Astrocyte of the hippocampus (primary cell): ENCODE results near the gene TRHDE.

Experiments used
- DNase-seq: peaks from one replicate; pipeline ENCODE4 v3.0.0; 2011; ENCODE audit warnings: low read depth, low spot score

The TRHDE gene

DNA sequence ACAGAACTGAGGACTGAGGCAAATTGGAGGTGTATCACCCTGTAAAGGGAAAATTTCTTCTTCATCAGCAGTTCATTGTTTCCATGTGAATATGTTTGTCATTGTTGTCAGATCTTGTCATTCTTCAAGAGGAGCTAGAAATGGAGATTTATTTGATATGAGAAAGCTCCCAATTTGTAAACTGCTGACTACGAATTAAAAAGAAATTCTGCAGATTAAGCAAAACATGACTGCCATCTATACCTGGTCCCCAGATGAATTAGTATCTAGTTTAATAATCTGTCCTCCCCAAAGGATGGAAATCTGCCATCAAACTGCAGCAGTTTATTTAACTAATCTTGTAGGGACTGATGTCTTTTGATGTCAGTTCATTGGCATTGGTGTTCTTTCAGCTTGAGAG lies 162.8 kb downstream of the TRHDE start:
- no peak for DNase-seq

- DNase-seq: no peak
Measured at GRCh38 chr12:72442217-72442616, 170.0 kb downstream of the TRHDE start.

DNA sequence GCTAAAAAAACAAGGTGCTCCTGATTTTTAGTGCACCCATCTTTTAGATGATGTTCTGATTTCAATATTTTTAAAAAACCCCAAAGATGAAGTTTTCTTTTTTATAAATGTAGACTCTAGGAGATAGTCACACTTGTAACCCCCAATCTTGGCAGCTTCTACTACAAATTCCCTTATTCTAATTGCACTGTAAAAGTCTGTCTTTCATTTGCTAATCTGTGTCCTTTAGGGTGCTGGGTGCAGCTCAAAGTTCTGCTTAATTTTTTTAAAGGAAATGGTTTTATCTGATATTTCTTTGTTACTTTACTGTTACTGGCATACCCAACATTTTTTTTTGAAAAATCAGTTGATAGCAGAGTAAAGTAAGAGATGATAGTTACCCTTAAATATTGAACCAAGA lies 172.0 kb downstream of the TRHDE start:
- no peak for DNase-seq

- DNase-seq: no peak
Measured at GRCh38 chr12:72444566-72444965, 172.4 kb downstream of the TRHDE start.

- no peak for DNase-seq
Measured at GRCh38 chr12:72448089-72448488, 175.9 kb downstream of the TRHDE start.

DNA sequence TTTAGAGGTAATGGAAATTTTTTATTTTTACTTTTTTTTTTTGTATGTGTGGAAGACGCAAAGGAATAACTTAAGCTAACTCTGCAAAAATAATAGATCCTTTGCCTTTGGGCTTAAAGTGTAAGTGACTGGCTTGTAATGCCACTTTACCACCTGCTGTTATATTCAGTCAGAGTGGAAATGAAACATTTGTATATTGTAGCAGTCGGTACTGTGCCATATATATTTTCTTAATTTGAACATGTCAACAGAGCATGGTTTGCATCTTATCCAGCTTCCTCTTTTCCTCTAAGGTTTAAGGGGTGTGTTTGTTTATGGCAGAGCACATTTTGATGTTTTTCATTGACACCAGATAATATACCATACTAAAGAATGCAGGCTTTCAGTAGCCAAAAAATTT lies 176.6 kb downstream of the TRHDE start:
- DNase-seq: no peak

- no peak for DNase-seq
Measured at GRCh38 chr12:72453066-72453465, 180.9 kb downstream of the TRHDE start.

- no peak for DNase-seq
Measured at GRCh38 chr12:72453550-72453949, 181.4 kb downstream of the TRHDE start.

DNA sequence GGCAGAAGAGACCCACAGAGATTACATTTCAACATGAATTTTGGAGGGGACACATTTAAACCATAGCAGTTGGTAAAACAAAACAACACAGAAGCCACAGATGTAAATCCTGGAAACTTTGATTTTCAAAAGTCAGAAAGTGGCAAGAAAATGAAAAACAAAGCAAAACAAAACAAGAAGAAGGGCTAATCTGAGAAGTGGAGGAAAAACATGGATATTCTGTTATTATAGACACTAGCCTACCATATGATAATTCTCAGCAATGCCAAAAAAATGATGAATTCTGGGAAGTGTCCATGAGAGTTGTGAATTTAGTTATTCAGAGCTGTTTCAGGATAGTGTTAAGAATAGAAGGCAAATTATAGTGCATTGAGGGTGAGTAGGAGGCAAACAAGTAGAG lies 192.3 kb downstream of the TRHDE start:
- DNase-seq: no peak

DNA sequence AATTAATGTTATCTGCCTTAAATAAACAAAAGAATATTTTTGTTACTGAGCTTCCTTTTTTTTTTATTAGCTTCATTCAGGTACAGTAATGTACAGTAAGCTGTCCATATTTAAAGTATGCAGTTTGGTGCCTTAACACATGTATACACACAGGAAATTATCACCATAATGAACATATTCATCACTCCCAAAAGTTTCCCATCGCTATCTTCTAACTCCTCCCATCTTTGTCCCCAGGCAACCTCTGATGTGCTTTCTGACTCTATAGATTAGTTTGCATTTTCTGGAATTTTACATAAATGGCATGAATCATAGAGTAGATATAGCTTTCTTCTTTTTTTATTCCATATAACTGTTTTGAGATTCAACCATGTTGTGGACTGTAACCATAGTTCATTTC lies 193.0 kb downstream of the TRHDE start:
- DNase-seq: no peak

DNA sequence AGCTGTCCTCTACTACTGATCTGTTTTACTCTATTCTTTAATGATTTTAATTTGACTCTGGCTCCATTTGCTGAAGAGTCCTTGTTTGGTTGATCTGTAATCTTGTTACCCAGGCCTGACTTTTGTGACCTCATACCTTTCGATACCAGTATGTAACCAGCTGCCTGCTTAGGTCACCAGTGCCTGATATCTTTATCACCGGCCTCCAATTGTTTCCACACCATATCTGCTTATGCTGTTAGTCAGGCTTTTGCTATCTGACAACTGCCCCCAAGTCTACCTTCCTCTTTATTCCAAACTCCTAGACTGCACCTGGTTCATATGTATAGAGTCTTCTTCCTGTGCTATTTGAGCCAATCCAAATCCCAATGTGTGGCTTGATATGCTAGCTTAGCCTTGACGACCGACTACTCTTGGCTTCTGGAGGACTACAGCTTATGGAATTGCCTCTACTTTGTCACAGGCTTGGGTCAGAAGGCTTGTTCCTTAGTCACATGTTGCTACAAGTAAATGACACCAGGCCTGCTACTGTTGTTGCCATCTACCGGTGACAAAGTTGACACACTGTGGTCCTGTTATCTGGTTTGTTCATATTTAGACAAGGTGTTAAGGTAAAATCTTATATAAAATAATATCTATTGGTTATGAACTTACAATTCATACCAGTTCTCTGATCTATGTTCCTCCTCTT lies 193.9 kb downstream of the TRHDE start:
- DNase-seq: no peak

DNA sequence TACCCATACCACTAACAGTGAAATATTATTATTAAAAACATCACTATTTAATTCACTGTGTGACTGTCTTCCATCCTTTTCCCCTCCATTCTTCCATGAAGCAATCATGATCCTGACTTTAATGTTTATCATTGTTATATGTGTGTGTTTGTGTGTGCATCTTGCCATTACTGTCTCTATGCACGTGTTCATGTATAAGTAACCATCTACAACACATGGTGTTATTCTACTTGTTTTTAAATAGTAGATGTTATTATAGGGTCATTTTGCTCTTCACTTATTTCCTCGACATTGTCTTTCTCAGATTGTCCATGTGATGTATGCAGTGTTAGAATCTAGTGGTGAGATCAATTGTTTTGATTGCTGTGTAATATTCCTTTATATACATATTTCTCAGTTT lies 195.8 kb downstream of the TRHDE start:
- no peak for DNase-seq

- DNase-seq: no peak
Measured at GRCh38 chr12:72468505-72468904, 196.3 kb downstream of the TRHDE start.

DNA sequence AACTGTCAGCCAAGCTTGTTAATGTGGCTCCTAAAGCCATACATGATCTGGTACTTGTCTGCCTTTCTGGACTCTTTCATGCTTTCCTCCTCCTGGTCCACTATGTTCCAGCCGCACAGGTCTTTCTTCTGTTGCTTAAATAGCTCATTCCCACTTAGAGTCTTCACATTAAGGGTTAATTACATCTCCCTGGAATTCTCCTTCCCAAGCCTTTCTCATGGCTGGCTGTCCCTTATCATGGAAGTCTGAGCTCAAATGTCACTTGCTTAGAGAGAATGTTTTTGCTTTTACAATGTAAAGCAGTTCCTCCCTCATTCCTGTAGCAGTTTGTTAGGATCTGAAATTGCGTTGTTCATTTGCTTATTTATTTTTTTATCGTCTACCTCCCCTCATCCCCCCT lies 199.6 kb downstream of the TRHDE start:
- DNase-seq: no peak

DNA sequence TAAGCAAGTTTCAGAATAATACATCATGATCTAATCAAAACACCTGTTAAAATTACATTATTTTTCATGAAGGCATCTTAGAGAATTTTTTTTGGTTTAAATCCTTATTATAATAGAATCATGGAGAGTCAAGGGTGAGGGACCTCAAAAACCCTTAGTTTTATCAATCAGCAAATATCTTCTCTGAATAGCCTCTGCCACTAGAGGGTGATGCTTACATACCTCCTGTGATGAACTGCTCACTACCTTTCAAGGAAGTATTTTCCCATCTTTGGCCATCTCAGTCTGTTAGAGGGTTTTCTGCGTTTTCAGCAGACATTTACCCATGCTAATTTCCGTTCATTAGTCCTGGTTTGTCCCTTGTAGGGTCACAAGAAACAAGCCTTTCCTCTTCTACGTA lies 200.2 kb downstream of the TRHDE start:
- no peak for DNase-seq

GRCh38 chr12:72476301-72476700 lies 204.1 kb downstream of the TRHDE start:
- DNase-seq: no peak

GRCh38 chr12:72485017-72485701 lies 213.0 kb downstream of the TRHDE start:
- no peak for DNase-seq

GRCh38 chr12:72491426-72491825 lies 219.3 kb downstream of the TRHDE start:
- DNase-seq: no peak

- no peak for DNase-seq
Measured at GRCh38 chr12:72493407-72493806, 221.2 kb downstream of the TRHDE start.

GRCh38 chr12:72498354-72498753 lies 226.2 kb downstream of the TRHDE start:
- no peak for DNase-seq

GRCh38 chr12:72499244-72499643 lies 227.1 kb downstream of the TRHDE start:
- no peak for DNase-seq

DNA sequence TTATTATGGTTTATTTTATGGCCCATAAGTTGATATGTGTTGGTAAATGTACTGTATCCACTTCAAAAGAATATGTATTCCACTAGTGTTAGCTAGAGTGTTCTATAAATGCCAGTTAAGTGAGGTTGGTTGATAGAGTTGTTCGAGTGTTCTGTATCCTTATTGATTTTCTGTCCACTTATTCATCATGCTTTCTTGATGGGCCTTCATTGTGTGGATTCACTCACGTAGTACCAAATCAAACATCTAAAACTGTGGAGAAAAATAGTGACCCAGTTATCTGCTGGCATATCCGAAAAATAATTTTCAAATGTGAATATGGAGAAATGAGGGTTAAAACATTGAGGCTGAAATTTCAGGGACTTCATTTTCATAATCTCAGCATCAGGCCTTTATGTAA lies 230.4 kb downstream of the TRHDE start:
- no peak for DNase-seq

- no peak for DNase-seq
Measured at GRCh38 chr12:72505227-72505626, 233.1 kb downstream of the TRHDE start.

DNA sequence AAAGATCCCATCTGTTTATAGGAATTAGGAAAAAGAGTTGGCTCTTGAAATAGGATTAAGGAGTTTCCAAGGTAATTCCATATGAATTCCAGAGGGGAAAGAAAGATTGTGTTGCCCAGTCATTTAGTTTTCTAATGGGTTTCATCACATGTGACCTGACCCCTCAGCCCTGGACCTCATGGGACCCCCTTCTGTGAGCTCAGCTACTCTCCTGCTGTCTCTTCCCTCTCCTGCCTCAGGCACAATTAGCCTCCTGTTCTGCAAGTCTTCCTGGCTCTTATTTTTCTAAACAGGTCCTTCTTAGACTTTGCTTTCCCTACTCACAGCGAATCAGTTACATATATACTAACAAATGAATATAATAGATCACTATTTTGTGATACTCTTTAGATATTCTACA lies 237.7 kb downstream of the TRHDE start:
- DNase-seq: no peak
